ENCODE measurements around the gene ZNF385A.

DNA sequence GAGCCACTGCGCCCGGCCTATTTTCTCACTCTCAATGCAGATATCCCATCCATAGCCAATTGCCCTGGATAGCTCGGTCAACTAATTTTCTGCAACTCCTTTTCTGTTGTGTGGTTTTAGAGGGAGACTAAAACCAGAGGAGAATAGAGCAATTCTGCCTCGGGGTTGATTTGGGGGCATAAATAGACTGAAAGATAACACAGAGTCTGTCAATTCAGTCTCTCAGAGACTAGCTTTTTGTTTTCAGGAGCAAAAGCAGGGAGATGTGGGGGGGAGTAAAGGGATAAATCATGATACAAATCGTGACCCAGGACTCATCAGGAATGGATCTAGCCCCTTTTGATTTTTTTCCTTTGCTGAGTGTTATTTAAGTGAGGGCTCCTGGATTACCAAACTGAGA lies 53.1 kb downstream of the ZNF385A start:
- TF ChIP-seq, protein P1, sequence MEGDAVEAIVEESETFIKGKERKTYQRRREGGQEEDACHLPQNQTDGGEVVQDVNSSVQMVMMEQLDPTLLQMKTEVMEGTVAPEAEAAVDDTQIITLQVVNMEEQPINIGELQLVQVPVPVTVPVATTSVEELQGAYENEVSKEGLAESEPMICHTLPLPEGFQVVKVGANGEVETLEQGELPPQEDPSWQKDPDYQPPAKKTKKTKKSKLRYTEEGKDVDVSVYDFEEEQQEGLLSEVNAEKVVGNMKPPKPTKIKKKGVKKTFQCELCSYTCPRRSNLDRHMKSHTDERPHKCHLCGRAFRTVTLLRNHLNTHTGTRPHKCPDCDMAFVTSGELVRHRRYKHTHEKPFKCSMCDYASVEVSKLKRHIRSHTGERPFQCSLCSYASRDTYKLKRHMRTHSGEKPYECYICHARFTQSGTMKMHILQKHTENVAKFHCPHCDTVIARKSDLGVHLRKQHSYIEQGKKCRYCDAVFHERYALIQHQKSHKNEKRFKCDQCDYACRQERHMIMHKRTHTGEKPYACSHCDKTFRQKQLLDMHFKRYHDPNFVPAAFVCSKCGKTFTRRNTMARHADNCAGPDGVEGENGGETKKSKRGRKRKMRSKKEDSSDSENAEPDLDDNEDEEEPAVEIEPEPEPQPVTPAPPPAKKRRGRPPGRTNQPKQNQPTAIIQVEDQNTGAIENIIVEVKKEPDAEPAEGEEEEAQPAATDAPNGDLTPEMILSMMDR (IDR thresholded peaks at IDR 0.05) = no peak
- TF ChIP-seq POLR2A (IDR thresholded peaks at IDR 0.05) = no peak
